Measurements from ENCODE around the gene OBI1.

OBI1 gene

GRCh38 chr13:78569029-78569428 is 89.9 kb downstream of the OBI1 start:
- DNase-seq, result no peak

GRCh38 chr13:78566631-78567030 is 92.3 kb downstream of the OBI1 start:
- DNase-seq, result no peak

All from NCI-H1092 treated with DMSO at 0.1 percent for 48 hours (cell line).